Measurements from ENCODE around the gene SRP72.

Gene SRP72

DNA sequence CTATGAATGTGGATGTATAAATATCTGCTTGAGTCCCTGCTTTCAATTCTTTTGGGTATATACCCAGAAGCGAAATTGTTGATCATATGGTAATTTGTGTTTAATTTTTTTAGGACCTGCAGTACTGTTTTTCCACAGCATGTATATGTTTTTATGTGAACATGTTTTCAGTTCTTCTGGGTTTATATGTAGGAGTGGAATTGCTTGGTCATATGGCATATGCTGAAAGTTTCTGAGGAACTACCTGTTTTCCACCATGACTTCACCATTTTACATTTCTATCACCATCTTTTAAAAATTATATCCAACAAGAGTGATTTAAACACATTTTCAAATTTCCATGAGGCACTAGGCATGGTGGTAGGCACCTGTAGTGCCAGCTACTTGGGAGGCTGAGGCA, 40.2 kb upstream of the SRP72 start:
- POLR2A ChIA-PET, result no interaction called here
- TF ChIP-seq, protein P1, sequence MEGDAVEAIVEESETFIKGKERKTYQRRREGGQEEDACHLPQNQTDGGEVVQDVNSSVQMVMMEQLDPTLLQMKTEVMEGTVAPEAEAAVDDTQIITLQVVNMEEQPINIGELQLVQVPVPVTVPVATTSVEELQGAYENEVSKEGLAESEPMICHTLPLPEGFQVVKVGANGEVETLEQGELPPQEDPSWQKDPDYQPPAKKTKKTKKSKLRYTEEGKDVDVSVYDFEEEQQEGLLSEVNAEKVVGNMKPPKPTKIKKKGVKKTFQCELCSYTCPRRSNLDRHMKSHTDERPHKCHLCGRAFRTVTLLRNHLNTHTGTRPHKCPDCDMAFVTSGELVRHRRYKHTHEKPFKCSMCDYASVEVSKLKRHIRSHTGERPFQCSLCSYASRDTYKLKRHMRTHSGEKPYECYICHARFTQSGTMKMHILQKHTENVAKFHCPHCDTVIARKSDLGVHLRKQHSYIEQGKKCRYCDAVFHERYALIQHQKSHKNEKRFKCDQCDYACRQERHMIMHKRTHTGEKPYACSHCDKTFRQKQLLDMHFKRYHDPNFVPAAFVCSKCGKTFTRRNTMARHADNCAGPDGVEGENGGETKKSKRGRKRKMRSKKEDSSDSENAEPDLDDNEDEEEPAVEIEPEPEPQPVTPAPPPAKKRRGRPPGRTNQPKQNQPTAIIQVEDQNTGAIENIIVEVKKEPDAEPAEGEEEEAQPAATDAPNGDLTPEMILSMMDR (IDR thresholded peaks at IDR 0.05; ENCODE audit: insufficient read depth, low read length, missing control alignments), result no peak
- H3K4me3 ChIP-seq (ENCODE audit: low read depth, low read length), result no peak overlapping the region
- CTCF ChIA-PET, result interaction anchor here (6.9 kb wide), 1 partner anchor 410 kb away, joined by 110 read pairs; no protein-coding TSS in a partner anchor
- no peak for DNase-seq (ENCODE audit: low read depth, low spot score)

DNA sequence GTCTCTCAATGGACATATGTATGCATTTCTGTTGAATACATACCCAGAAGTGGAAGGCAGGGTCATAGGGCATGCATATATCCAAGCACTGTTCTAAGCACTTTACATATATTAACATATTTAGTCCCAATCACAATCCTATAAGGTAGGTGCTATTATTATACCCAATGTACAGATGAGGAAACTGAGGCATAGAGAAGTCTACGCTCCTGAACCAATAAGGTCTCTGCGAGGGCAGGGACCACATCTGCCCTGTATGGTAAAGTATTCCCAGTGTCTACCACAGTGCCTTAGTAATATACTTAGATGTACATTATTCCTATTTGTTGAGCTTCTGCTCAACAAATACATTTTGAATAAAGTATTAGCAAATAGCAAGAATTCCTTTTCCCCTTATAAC, 37.2 kb upstream of the SRP72 start:
- no peak for DNase-seq (ENCODE audit: low read depth, low spot score)
- no peak overlapping the region for H3K4me3 ChIP-seq (ENCODE audit: low read depth, low read length)
- ChIA-PET CTCF (interaction anchor here (1.6 to 1.9 kb wide), 2 partner anchors 9 to 114 kb away, joined by 5 read pairs; no protein-coding TSS in a partner anchor), POLR2A (no interaction called here)
- TF ChIP-seq, protein P1 (IDR thresholded peaks at IDR 0.05; ENCODE audit: insufficient read depth, low read length, missing control alignments), result no peak

DNA sequence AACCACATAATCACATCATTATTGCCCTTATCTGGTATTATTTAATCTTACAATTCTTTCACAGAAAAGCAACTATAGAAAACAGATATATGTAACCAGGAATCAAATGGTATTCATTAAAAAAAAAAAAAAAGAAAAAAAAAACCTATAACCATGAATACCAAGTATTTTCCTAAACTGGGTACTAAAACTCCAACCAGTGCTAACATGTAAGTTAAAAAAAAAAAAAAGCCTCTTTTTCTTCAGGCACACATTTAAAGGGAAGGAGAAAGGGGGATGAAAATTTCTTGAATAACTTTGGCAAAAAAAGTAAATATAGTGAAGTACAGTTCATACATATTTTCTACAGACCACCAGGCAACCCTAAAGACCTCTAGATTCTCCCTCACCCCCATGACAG, 34.1 kb upstream of the SRP72 start:
- TF ChIP-seq, protein P1 (IDR thresholded peaks at IDR 0.05; ENCODE audit: insufficient read depth, low read length, missing control alignments), result no peak
- CTCF ChIA-PET, result interaction anchor here (0.8 to 8.9 kb wide), 2 partner anchors 11 to 403 kb away, joined by 3 to 96 read pairs; no protein-coding TSS in a partner anchor

DNA sequence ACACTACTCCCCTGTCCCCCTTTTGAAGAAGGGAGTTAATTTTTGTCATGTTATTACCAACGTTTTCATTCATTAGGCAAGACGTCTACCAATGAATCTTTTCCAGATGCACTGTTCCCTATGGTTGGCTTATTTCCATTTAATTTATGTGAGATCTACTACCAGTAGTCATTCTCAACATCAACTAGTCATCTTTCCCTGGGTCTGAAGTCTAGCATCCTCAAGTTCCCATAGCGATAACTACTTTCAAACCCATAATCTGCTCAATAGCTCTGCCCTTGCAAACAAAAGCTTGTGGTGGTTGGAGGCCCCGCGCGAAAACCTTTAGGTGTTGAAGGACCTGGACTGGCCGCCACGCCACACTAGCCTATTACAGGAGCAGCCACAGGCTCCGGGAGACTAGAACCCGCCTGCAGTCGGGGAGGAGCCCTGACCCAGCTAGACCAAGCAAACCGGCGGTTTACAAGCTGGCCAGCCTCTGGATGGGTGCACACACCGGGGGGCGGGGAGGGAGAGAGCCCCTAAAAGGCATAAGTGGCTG, 32.7 kb upstream of the SRP72 start:
- POLR2A ChIA-PET, result interaction anchor here (0.6 to 2.3 kb wide), 3 partner anchors 31 to 1208 kb away, joined by 3 to 13 read pairs (median 3); partner anchors contain the start of gene AASDH
- DNase-seq (ENCODE audit: low read depth, low spot score), result no peak
- peak overlapping the region; percentile 93 for H3K4me3 ChIP-seq (ENCODE audit: low read depth, low read length)
- CTCF ChIA-PET, result interaction anchor here (0.9 to 8.9 kb wide), 6 partner anchors 12 to 404 kb away, joined by 3 to 96 read pairs (median 4); no protein-coding TSS in a partner anchor
- TF ChIP-seq, protein P1 (IDR thresholded peaks at IDR 0.05; ENCODE audit: insufficient read depth, low read length, missing control alignments), result no peak

More for the DNA sequence above, 34.1 kb upstream of the SRP72 start:
- H3K4me3 ChIP-seq (ENCODE audit: low read depth, low read length), result no peak overlapping the region
- POLR2A ChIA-PET, result no interaction called here
- DNase-seq (ENCODE audit: low read depth, low spot score), result no peak

DNA sequence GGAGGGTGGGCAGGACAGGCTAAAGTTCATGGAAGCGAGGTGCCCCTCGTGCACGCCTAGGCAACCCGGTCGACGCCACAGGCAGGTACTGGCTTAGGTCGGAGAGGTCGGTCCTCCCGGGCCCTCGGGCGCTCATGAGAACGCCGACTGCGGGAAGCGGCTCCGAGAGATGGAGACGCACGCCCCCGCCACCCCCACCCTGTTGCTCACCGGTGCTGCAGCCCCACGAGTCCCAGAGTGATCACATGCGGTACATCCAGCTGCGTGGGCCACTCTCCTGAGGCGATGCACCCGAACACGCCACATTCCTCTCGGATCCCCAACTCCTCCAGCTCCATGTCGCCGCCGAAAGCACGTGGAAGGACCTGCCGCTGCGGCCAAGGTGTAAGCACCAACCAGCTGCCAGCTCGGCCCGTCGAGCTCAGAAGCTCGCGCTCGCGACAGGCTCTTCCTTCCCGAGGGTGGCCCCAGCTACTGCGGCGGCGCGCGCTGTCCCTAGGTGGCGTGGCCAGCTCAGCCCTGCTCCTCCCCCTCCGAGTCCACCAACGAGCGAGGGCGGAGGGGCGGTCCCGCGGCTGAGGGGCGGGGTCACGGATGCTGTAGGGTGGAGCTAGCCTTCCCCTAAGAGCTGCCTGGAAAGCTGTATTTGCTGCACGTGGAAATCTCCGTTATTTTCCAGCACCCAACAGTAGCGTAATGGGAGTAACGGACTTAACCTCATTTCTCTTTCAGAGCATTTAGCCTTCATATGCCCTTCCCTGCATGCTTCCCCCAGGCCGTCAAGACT, 32.1 kb upstream of the SRP72 start, which contains the start of gene PPAT:
Gene PPAT (minus strand): TSS at position 476 of the 787 bp plus-strand sequence. CDS start 138 bp downstream, at position 338.
- peak within 1 kb of the TSS; percentile 93 for H3K4me3 ChIP-seq (ENCODE audit: low read depth, low read length)
- TF ChIP-seq, protein P1 (IDR thresholded peaks at IDR 0.05; ENCODE audit: insufficient read depth, low read length, missing control alignments), result peak; percentile 46
- ChIA-PET CTCF (interaction anchor here (0.7 to 8.9 kb wide), 9 partner anchors 13 to 403 kb away, joined by 3 to 96 read pairs (median 3); partner anchors contain the start of genes AASDH and SRP72), POLR2A (interaction anchor here (0.6 to 2.3 kb wide), 6 partner anchors 22 to 1208 kb away, joined by 3 to 13 read pairs (median 4); partner anchors contain the start of genes AASDH, NOA1 and SRP72)
- peak; percentile 69 for DNase-seq (ENCODE audit: low read depth, low spot score)

DNA sequence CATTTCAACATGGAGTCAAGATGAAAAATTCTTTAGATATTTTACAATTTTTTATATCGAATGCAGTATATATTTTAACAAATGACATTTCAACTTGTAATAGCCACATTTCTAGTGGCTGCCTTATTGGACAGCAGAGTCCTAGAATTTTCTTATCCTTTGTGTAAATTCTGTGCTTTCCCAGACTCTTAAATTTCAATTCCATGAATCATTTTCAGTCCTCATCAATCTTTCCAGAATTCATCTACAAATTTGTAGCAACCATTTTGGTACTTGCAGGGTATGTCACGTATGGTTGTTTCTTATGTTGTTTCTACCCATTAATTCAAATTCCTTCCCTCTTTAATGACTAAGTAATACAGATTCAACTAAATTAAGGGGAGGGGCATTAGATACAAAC, 28.7 kb upstream of the SRP72 start:
- H3K4me3 ChIP-seq (ENCODE audit: low read depth, low read length), result no peak overlapping the region
- POLR2A ChIA-PET, result interaction anchor here (0.6 kb wide), 1 partner anchor 9 kb away, joined by 3 read pairs; no protein-coding TSS in a partner anchor

More for the DNA sequence above, 28.7 kb upstream of the SRP72 start:
- TF ChIP-seq, protein P1 (IDR thresholded peaks at IDR 0.05; ENCODE audit: insufficient read depth, low read length, missing control alignments), result no peak
- no peak for DNase-seq (ENCODE audit: low read depth, low spot score)
- CTCF ChIA-PET, result interaction anchor here (1.5 to 8.9 kb wide), 3 partner anchors 16 to 398 kb away, joined by 5 to 96 read pairs (median 6); no protein-coding TSS in a partner anchor

Measured in AG04449 (cell line).